Measurements from ENCODE around the gene PRRC2A.

PRRC2A gene

DNA sequence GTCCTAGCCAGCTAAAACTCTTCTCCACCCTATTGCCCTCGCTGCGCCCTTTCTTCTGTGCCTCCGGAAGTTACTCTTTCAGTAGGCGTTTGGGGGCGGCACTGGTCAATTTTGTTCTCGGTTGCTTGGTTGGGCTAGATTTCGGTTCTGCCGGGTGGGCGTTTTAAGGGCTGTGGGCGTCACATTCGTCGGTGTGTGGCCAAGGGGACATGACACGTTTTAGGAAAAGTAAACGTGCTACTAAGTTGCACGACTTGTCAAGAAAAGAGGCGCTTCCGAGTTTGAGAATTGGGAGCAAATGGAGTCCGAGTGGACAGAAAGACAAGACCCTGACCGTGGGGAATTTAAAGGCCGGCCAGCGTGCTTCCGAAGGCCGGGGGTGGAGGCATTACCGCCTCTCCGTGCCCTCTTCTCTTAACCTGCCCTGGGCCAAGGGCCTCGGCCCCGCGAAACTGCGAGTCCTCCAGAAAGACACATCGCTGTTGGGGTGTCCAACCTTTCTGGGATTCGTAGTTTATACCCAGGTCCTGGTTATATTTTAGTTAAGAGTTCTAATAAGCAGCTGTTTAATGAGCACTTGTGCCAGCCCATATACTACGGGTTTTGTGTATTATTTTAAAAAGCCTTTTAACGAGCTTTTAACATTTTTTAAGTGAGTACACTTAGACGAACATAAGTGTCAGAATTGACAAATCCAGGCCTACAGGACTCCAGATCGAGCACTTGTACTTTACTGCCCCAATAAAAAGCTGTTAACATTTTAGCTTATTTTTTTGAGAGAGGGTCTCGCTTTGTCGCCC is 32.6 kb downstream of the PRRC2A start:
- Histone ChIP-seq H4K91ac (ENCODE audit: low read depth, low read length) (peak overlapping the region; percentile 92), H3K36me3 (ENCODE audit: control insufficient read depth in 1 of 2, insufficient read depth in 2 of 2, low read length in 2 of 2) (peaks cover 17 to 29% of the 10 kb centered on the region in 2 experiments), H2BK120ac (ENCODE audit: insufficient read depth, low read length, poor library complexity) (peak overlapping the region; percentile 10), H4K8ac (ENCODE audit: low read depth, low read length) (peak overlapping the region; percentile 96), H3K27ac (ENCODE audit: low read depth, low read length) (peak overlapping the region; percentile 93), H3K79me2 (ENCODE audit: control insufficient read depth, insufficient read depth, low read length, poor library complexity) (peaks cover 7% of the 10 kb centered on the region), H3K27me3 (ENCODE audit: insufficient read depth, low read length) (no peaks in the 10 kb centered on the region), H2AK5ac (ENCODE audit: low read length) (no peak overlapping the region), H3K9ac (ENCODE audit: low read length) (peak overlapping the region; percentile 75), H2BK5ac (ENCODE audit: low read depth, low read length, poor library complexity) (peak overlapping the region; percentile 92), H2BK12ac (ENCODE audit: low read length) (no peak overlapping the region), H4K12ac (ENCODE audit: low read depth, low read length) (peak overlapping the region; percentile 95), H3K18ac (ENCODE audit: low read length) (no peak overlapping the region), H2AFZ (ENCODE audit: insufficient read depth, low read length, poor library complexity) (peak overlapping the region; percentile 72), H3K23ac (ENCODE audit: low read length) (no peak overlapping the region), H3K79me1 (ENCODE audit: low read length) (peaks cover 17% of the 10 kb centered on the region), H3K4me2 (ENCODE audit: low read length) (peak overlapping the region; percentile 69), H3K14ac (ENCODE audit: low read length) (peak overlapping the region; percentile 83), H3K4me1 (ENCODE audit: control insufficient read depth in 1 of 2, insufficient read depth in 2 of 2, low read length in 2 of 2) (peaks cover 6 to 10% of the 10 kb centered on the region in 2 experiments), H3K4me3 (ENCODE audit: low read depth, low read length) (peak overlapping the region; percentile 90), H3K4ac (ENCODE audit: low read depth, low read length) (peak overlapping the region; percentile 82), H3K9me3 (ENCODE audit: insufficient read depth, low read depth, low read length) (no peaks in the 10 kb centered on the region)
- DNase-seq, result peak in 1 of 2 donors; percentile 75
- no CpG with 5 or more reads among the region's 37 CpGs for WGBS (ENCODE audit: extremely low coverage, insufficient coverage, insufficient read length)

DNA sequence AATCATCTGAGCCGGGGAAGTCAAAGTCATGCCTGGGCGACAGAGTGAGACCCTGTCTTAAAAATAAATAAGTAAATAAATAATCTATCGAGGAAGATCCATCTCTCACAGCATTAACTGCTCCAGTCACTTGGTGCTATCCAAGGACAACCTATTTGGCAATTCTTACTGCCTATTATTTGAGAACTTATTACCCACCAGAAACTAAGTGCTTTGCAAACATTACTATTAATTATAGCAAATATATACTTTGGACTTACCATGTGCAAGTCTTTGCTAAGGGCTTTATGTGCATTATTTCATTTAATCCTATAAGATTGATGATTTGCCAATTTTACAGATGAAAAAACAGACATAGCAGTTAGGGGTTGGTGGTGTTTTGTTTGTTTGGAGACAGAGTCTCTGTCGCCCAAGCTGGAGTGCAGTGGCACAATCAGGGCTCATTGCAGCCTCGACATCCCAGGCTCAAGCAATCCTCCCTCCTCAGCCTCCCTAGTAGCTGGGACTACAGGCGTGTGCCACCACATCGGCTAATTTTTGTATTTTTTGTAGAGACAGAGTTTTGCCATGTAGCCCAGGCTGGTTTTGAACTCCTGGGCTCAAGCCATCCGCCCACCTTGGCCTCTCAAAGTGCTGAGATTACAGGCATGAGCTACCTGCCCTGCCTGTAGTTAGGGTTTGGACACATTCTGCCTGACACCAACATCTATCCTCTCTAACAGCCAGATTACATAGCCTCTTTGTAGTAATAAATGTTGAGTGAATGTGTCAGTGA is 34.2 kb downstream of the PRRC2A start:
- Histone ChIP-seq H3K9me3 (ENCODE audit: insufficient read depth, low read depth, low read length) (no peaks in the 10 kb centered on the region), H2BK120ac (ENCODE audit: insufficient read depth, low read length, poor library complexity) (no peak overlapping the region), H3K4me1 (ENCODE audit: control insufficient read depth in 1 of 2, insufficient read depth in 2 of 2, low read length in 2 of 2) (peaks cover 15 to 24% of the 10 kb centered on the region in 2 experiments), H3K9ac (ENCODE audit: low read length) (no peak overlapping the region), H4K8ac (ENCODE audit: low read depth, low read length) (no peak overlapping the region), H3K4me3 (ENCODE audit: low read depth, low read length) (no peak overlapping the region), H3K23ac (ENCODE audit: low read length) (no peak overlapping the region), H2BK12ac (ENCODE audit: low read length) (no peak overlapping the region), H2AFZ (ENCODE audit: insufficient read depth, low read length, poor library complexity) (no peak overlapping the region), H2AK5ac (ENCODE audit: low read length) (no peak overlapping the region), H2BK5ac (ENCODE audit: low read depth, low read length, poor library complexity) (no peak overlapping the region), H4K91ac (ENCODE audit: low read depth, low read length) (no peak overlapping the region), H3K27me3 (ENCODE audit: insufficient read depth, low read length) (no peaks in the 10 kb centered on the region), H3K4ac (ENCODE audit: low read depth, low read length) (no peak overlapping the region), H3K18ac (ENCODE audit: low read length) (no peak overlapping the region), H4K12ac (ENCODE audit: low read depth, low read length) (no peak overlapping the region), H3K79me2 (ENCODE audit: control insufficient read depth, insufficient read depth, low read length, poor library complexity) (peaks cover 13% of the 10 kb centered on the region), H3K36me3 (ENCODE audit: control insufficient read depth in 1 of 2, insufficient read depth in 2 of 2, low read length in 2 of 2) (peaks cover 10 to 15% of the 10 kb centered on the region in 2 experiments), H3K14ac (ENCODE audit: low read length) (no peak overlapping the region), H3K79me1 (ENCODE audit: low read length) (peaks cover 17% of the 10 kb centered on the region), H3K4me2 (ENCODE audit: low read length) (no peak overlapping the region), H3K27ac (ENCODE audit: low read depth, low read length) (no peak overlapping the region)
- DNase-seq, result no peak
- WGBS (ENCODE audit: extremely low coverage, insufficient coverage, insufficient read length), result no CpG with 5 or more reads among the region's 8 CpGs

DNA sequence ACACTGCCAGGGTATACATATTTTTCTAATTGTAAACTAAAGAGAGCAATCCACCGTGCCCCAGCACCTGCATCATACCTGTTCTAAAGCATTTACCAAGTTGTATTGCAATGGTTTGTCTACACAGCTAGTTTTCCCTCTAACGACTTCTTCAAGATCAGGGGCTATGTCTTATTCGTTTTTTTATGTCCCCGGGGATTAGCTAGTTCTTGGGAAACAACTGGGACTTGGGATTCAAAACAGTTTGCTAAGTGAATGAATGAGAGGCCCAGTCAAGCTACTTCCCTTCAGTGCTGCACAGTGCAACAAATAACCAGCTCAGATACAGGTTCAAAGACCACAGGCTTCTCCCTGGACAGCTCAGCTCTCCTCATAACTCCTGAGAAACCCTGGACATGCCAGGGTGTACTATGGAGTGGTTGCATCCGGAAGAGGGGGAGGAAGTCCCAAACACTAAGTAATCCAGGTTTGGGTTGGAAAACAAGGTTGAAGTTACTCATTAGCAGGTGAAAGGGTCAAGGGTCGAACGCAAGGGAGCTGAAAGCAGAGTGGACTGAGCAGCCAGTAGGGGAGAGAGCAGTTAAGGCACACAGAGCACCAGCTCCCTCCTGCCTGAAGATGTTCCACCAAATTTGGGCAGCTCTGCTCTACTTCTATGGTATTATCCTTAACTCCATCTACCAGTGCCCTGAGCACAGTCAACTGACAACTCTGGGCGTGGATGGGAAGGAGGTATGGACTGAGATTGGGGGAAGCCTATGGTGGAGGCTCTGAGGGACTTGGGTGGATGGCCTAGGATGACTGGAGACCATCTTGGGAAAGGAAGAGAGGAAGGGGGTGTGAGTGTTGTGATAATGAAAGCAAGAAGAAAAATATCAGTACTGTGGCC is 35.1 kb downstream of the PRRC2A start, which contains the start of gene APOM:
TSS of gene APOM (plus strand) at position 546 of the 889 bp plus-strand sequence. CDS start at position 619, 73 bp downstream.
- Histone ChIP-seq H3K4me3 (ENCODE audit: low read depth, low read length) (no peak within 1 kb of the TSS), H3K18ac (ENCODE audit: low read length) (no peak within 1 kb of the TSS), H2AFZ (ENCODE audit: insufficient read depth, low read length, poor library complexity) (no peak within 1 kb of the TSS), H2BK12ac (ENCODE audit: low read length) (no peak within 1 kb of the TSS), H4K8ac (ENCODE audit: low read depth, low read length) (no peak within 1 kb of the TSS), H4K91ac (ENCODE audit: low read depth, low read length) (no peak within 1 kb of the TSS), H2AK5ac (ENCODE audit: low read length) (no peak within 1 kb of the TSS), H3K79me2 (ENCODE audit: control insufficient read depth, insufficient read depth, low read length, poor library complexity) (peaks cover 21% of the 10 kb centered on the region), H3K14ac (ENCODE audit: low read length) (no peak within 1 kb of the TSS), H2BK5ac (ENCODE audit: low read depth, low read length, poor library complexity) (no peak within 1 kb of the TSS), H3K79me1 (ENCODE audit: low read length) (peaks cover 22% of the 10 kb centered on the region), H2BK120ac (ENCODE audit: insufficient read depth, low read length, poor library complexity) (no peak within 1 kb of the TSS), H3K4me2 (ENCODE audit: low read length) (no peak within 1 kb of the TSS), H3K9me3 (ENCODE audit: insufficient read depth, low read depth, low read length) (no peaks in the 10 kb centered on the region), H3K4me1 (ENCODE audit: control insufficient read depth in 1 of 2, insufficient read depth in 2 of 2, low read length in 2 of 2) (peaks cover 15 to 26% of the 10 kb centered on the region in 2 experiments), H3K27me3 (ENCODE audit: insufficient read depth, low read length) (no peaks in the 10 kb centered on the region), H3K23ac (ENCODE audit: low read length) (no peak within 1 kb of the TSS), H4K12ac (ENCODE audit: low read depth, low read length) (no peak within 1 kb of the TSS), H3K4ac (ENCODE audit: low read depth, low read length) (no peak within 1 kb of the TSS), H3K9ac (ENCODE audit: low read length) (no peak within 1 kb of the TSS), H3K36me3 (ENCODE audit: control insufficient read depth in 1 of 2, insufficient read depth in 2 of 2, low read length in 2 of 2) (peaks cover 10 to 15% of the 10 kb centered on the region in 2 experiments), H3K27ac (ENCODE audit: low read depth, low read length) (no peak within 1 kb of the TSS)
- WGBS (ENCODE audit: extremely low coverage, insufficient coverage, insufficient read length), result no CpG with 5 or more reads among the region's 8 CpGs
- DNase-seq, result no peak

Data from trophoblast cell (in vitro differentiated cells and primary cell).